ENCODE results near the gene INPP4A.

Gene INPP4A

GRCh38 chr2:98604547-98604946 is 159.9 kb downstream of the INPP4A start:
- TF ChIP-seq CTCF (IDR thresholded peaks at IDR 0.05; ENCODE audit: low read depth, low read length, missing control alignments): no peak
- Histone ChIP-seq H3K4me3 (ENCODE audit: low read depth, low read length) (no peak overlapping the region), H3K27ac (no peak overlapping the region), H3K36me3 (replicated peaks) (peaks cover 14% of the 10 kb centered on the region), H3K27me3 (replicated peaks) (no peaks in the 10 kb centered on the region)
- DNase-seq: no peak
- in situ Hi-C loops (cut with HindIII; ENCODE audit: low pct_ligation_motif_present, low sequenced_read_pairs): no loop called here

- H3K36me3 ChIP-seq (replicated peaks): peaks cover 9% of the 10 kb centered on the region
- no peak for DNase-seq
- no peak overlapping the region for H3K27ac ChIP-seq
- in situ Hi-C loops (cut with HindIII; ENCODE audit: low pct_ligation_motif_present, low sequenced_read_pairs): no loop called here
- no peaks in the 10 kb centered on the region for H3K27me3 ChIP-seq (replicated peaks)
- H3K4me3 ChIP-seq (ENCODE audit: low read depth, low read length): no peak overlapping the region
- no peak for TF ChIP-seq CTCF (IDR thresholded peaks at IDR 0.05; ENCODE audit: low read depth, low read length, missing control alignments)
Measured at GRCh38 chr2:98605076-98605475, 160.4 kb downstream of the INPP4A start.

GRCh38 chr2:98606431-98606830 is 161.8 kb downstream of the INPP4A start:
- no peak overlapping the region for H3K27ac ChIP-seq
- in situ Hi-C loops (cut with HindIII; ENCODE audit: low pct_ligation_motif_present, low sequenced_read_pairs): no loop called here

GRCh38 chr2:98607104-98607503 is 162.4 kb downstream of the INPP4A start:
- H3K4me3 ChIP-seq (ENCODE audit: low read depth, low read length): peak overlapping the region; percentile 95
- DNase-seq: no peak
- no peak overlapping the region for H3K27ac ChIP-seq
- no peak for TF ChIP-seq CTCF (IDR thresholded peaks at IDR 0.05; ENCODE audit: low read depth, low read length, missing control alignments)
- in situ Hi-C loops (cut with HindIII; ENCODE audit: low pct_ligation_motif_present, low sequenced_read_pairs): no loop called here
- peaks cover 7% of the 10 kb centered on the region for H3K36me3 ChIP-seq (replicated peaks)
- no peaks in the 10 kb centered on the region for H3K27me3 ChIP-seq (replicated peaks)

More at GRCh38 chr2:98606431-98606830, 161.8 kb downstream of the INPP4A start:
- DNase-seq: no peak
- Histone ChIP-seq H3K36me3 (replicated peaks) (peaks cover 4% of the 10 kb centered on the region), H3K27me3 (replicated peaks) (no peaks in the 10 kb centered on the region), H3K4me3 (ENCODE audit: low read depth, low read length) (no peak overlapping the region)
- TF ChIP-seq CTCF (IDR thresholded peaks at IDR 0.05; ENCODE audit: low read depth, low read length, missing control alignments): no peak

- H3K36me3 ChIP-seq (replicated peaks): peaks cover 10% of the 10 kb centered on the region
- in situ Hi-C loops (cut with HindIII; ENCODE audit: low pct_ligation_motif_present, low sequenced_read_pairs): no loop called here
Measured at GRCh38 chr2:98607741-98608115, 163.1 kb downstream of the INPP4A start.

More at GRCh38 chr2:98607741-98608115, 163.1 kb downstream of the INPP4A start:
- DNase-seq: no peak
- no peak for TF ChIP-seq CTCF (IDR thresholded peaks at IDR 0.05; ENCODE audit: low read depth, low read length, missing control alignments)
- H3K27me3 ChIP-seq (replicated peaks): no peaks in the 10 kb centered on the region
- H3K4me3 ChIP-seq (ENCODE audit: low read depth, low read length): peak overlapping the region; percentile 95
- peak overlapping the region; percentile 95 for H3K27ac ChIP-seq
